Neural progenitor cell (in vitro differentiated cells): ENCODE measurements around the gene NUBPL. TPM values are rescaled to one million over a fixed set of nuclear protein-coding genes. Genes with fewer than 3 reads are reported as not detected.
"Not testable (repeated sequence)": the region's sequence is repeated elsewhere in the genome, so short reads cannot be mapped to it uniquely, and the experiment has no call there.

ENCODE experiments used
- DNase-seq: peaks from one replicate; pipeline ENCODE4 v3.0.0-alpha.2; 2016; ENCODE audit warnings: low spot score
- H2AFZ ChIP-seq: fragments of 200-600 bp; sonication (generic); replicated peaks from 2 replicates; pipeline ENCODE4 v1.6.1; 2016; ENCODE audit warnings: antibody characterized with exemption
- H3F3A ChIP-seq: fragments of 200-600 bp; sonication (generic); 2 replicates; pipeline ENCODE4 v1.6.1; 2016; ENCODE audit warnings: antibody characterized with exemption, low read depth
- H3K27ac ChIP-seq: fragments of 200-600 bp; sonication (generic); 2 replicates; pipeline ENCODE4 v1.5.1; 2016; ENCODE audit warnings: mild to moderate bottlenecking
- H3K27me3 ChIP-seq: fragments of 200-600 bp; sonication (generic); 2 replicates; pipeline ENCODE4 v1.6.1; 2016; ENCODE audit warnings: mild to moderate bottlenecking, moderate library complexity
- H3K36me3 ChIP-seq: fragments of 200-600 bp; sonication (generic); 2 replicates; pipeline ENCODE4 v1.5.1; 2016
- H3K4me1 ChIP-seq: fragments of 200-600 bp; sonication (generic); 2 replicates; pipeline ENCODE4 v1.6.1; 2016; ENCODE audit warnings: mixed run types
- H3K4me2 ChIP-seq: fragments of 200-600 bp; sonication (generic); 2 replicates; pipeline ENCODE4 v1.6.1; 2016
- H3K4me3 ChIP-seq: fragments of 200-600 bp; sonication (generic); 2 replicates; pipeline ENCODE4 v1.5.1; 2016
- H3K79me2 ChIP-seq: fragments of 200-600 bp; sonication (generic); 2 replicates; pipeline ENCODE4 v1.6.1; 2016; ENCODE audit warnings: low read depth
- H3K9ac ChIP-seq: fragments of 200-600 bp; sonication (generic); 2 replicates; pipeline ENCODE4 v1.6.1; 2016
- H3K9me3 ChIP-seq: fragments of 200-600 bp; sonication (generic); 2 replicates; pipeline ENCODE4 v1.5.1; 2016; ENCODE audit warnings: low read depth
- H4K20me1 ChIP-seq: fragments of 200-600 bp; sonication (generic); 2 replicates; pipeline ENCODE4 v1.6.1; 2016; ENCODE audit warnings: low read depth
- H3K27ac Mint-ChIP-seq: 3 replicates; pipeline ENCODE4 v1.8.0; 2021; ENCODE audit warnings: mixed read lengths
- H3K27me3 Mint-ChIP-seq: 2 replicates; pipeline ENCODE4 v1.8.0; 2022; ENCODE audit warnings: low read depth, mild to moderate bottlenecking, inconsistent platforms, moderate library complexity, mixed read lengths; ENCODE audit not compliant: insufficient read depth
- H3K36me3 Mint-ChIP-seq: 3 replicates; pipeline ENCODE4 v1.8.0; 2021; ENCODE audit warnings: mixed read lengths
- H3K4me1 Mint-ChIP-seq: 3 replicates; pipeline ENCODE4 v1.8.0; 2021; ENCODE audit warnings: mixed read lengths
- H3K4me3 Mint-ChIP-seq: 3 replicates; pipeline ENCODE4 v1.8.0; 2021; ENCODE audit warnings: mild to moderate bottlenecking, moderate library complexity, mixed read lengths
- H3K9me3 Mint-ChIP-seq: 3 replicates; pipeline ENCODE4 v1.8.0; 2020; ENCODE audit warnings: mixed read lengths
- EZH2 ChIP-seq: fragments of 200-600 bp; sonication (generic); IDR thresholded peaks from 2 replicates; pipeline ENCODE4 v1.6.1; 2017; ENCODE audit warnings: antibody characterized with exemption, mild to moderate bottlenecking, moderate library complexity
- EZH2phosphoT487 ChIP-seq: fragments of 200-600 bp; sonication (generic); IDR thresholded peaks from 2 replicates; pipeline ENCODE4 v1.6.1; 2017; ENCODE audit warnings: antibody characterized with exemption
- total RNA-seq: library from RNA; depleted of rRNA; stranded (reverse); fragments of >200 nt; gene quantifications from 2 replicates; pipeline ENCODE4 v1.2.3, GENCODE V29; 2015; ENCODE audit warnings: low replicate concordance
- TF ChIP-seq, protein P1 (sequence below): fragments of 200-600 bp; sonication (generic); IDR thresholded peaks from 2 replicates; pipeline ENCODE4 v1.5.1; 2017; ENCODE audit warnings: antibody characterized with exemption, mild to moderate bottlenecking

The NUBPL gene
- total RNA-seq, 1 donor from 2014 or later, result 29.3 TPM

DNA sequence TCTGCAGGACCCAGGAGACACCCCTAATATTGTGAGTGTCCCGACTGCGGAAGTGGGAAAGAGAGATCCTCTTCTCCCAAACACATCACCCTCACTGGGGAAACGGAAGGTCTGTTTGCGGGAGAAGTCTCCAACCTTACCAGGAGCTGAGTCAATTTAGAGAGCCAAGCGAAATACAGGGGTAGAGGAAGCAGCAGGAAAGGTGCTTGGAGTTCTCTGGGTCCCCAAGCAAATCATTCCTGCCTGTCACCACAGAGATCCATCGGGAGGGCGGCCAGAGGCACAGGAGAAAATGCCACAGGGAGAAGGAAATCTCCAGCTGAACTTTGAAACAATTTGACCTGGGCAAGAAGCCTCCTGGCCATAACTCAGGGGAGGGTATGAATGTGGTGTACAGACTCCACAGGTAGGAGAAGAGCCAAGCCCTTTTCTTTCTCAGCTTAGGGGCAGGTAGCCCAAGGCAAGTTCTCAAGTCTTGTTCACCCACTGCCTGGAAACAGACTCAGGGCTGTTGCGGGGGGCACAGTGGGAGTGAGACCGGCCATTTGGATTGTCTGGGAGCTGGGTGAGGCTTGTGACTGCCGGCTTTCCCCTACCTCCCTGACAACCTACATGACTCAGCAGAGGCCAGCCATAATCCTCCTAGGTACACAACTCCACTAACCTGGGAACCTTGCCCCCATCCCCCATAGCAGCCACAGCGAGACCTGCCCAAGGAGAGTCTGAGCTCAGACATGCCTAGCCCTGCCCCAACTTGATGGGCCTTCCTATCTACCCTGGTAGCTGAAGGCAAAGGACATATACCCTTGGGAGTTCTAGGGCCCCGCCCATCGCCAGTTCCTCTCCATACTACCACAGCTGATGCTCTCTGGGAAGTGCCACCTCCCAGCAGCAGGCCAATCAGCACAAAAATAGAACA, 304.0 kb downstream of the NUBPL start:
- peaks cover 19% of the 10 kb centered on the region for H3K9me3 Mint-ChIP-seq
- no peaks in the 10 kb centered on the region for H3K36me3 ChIP-seq
- H3F3A ChIP-seq, result no peaks in the 10 kb centered on the region
- TF ChIP-seq, protein P1, sequence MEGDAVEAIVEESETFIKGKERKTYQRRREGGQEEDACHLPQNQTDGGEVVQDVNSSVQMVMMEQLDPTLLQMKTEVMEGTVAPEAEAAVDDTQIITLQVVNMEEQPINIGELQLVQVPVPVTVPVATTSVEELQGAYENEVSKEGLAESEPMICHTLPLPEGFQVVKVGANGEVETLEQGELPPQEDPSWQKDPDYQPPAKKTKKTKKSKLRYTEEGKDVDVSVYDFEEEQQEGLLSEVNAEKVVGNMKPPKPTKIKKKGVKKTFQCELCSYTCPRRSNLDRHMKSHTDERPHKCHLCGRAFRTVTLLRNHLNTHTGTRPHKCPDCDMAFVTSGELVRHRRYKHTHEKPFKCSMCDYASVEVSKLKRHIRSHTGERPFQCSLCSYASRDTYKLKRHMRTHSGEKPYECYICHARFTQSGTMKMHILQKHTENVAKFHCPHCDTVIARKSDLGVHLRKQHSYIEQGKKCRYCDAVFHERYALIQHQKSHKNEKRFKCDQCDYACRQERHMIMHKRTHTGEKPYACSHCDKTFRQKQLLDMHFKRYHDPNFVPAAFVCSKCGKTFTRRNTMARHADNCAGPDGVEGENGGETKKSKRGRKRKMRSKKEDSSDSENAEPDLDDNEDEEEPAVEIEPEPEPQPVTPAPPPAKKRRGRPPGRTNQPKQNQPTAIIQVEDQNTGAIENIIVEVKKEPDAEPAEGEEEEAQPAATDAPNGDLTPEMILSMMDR, result no peak
- TF ChIP-seq EZH2, result no peak
- TF ChIP-seq EZH2phosphoT487, result no peak
- H3K36me3 Mint-ChIP-seq, result peaks cover 2% of the 10 kb centered on the region
- no peak overlapping the region for H3K9ac ChIP-seq
- no peak overlapping the region for H3K4me2 ChIP-seq
- DNase-seq, result no peak
- H3K4me1 ChIP-seq, result no peaks in the 10 kb centered on the region
- no peak overlapping the region for H2AFZ ChIP-seq
- no peak overlapping the region for H3K4me3 ChIP-seq
- H3K27ac ChIP-seq, result no peak overlapping the region
- H3K9me3 ChIP-seq, result no peaks in the 10 kb centered on the region
- no peaks in the 10 kb centered on the region for H3K27me3 Mint-ChIP-seq
- H3K27ac Mint-ChIP-seq, result no peak overlapping the region
- H3K4me3 Mint-ChIP-seq, result no peak overlapping the region
- no peaks in the 10 kb centered on the region for H4K20me1 ChIP-seq
- H3K79me2 ChIP-seq, result no peaks in the 10 kb centered on the region
- H3K27me3 ChIP-seq, result no peaks in the 10 kb centered on the region
- H3K4me1 Mint-ChIP-seq, result no peaks in the 10 kb centered on the region

DNA sequence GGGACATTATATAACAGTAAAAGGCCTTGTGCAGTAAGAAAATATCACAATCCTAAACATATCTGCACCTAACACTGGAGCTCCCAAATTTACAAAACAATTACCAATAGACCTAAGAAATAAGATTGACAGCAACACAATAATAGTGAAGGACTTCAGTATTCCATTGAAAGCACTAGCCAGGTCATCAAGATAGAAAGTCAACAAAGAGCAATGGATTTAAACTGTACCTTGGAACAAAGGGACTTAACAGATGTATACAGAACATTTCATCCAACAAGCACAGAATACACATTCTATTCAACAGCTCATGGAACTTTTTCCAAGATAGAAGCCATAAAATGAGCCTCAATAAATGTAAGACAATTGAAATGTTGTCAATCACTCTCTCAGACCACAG, 306.4 kb downstream of the NUBPL start:
- Mint-ChIP-seq H3K9me3 (peaks cover 21% of the 10 kb centered on the region), H3K4me1 (no peaks in the 10 kb centered on the region), H3K27me3 (no peaks in the 10 kb centered on the region), H3K27ac (no peak overlapping the region), H3K4me3 (no peak overlapping the region), H3K36me3 (peaks cover 2% of the 10 kb centered on the region)
- Histone ChIP-seq H3K4me2 (no peak overlapping the region), H3K27me3 (no peaks in the 10 kb centered on the region), H3K27ac (no peak overlapping the region), H3K9me3 (no peaks in the 10 kb centered on the region), H3K79me2 (no peaks in the 10 kb centered on the region), H3F3A (no peaks in the 10 kb centered on the region), H4K20me1 (no peaks in the 10 kb centered on the region), H3K4me1 (no peaks in the 10 kb centered on the region), H3K9ac (no peak overlapping the region), H3K36me3 (no peaks in the 10 kb centered on the region), H2AFZ (no peak overlapping the region), H3K4me3 (no peak overlapping the region)
- no peak for DNase-seq
- TF ChIP-seq, protein P1, result no peak
- TF ChIP-seq EZH2phosphoT487, result no peak
- TF ChIP-seq EZH2, result no peak

DNA sequence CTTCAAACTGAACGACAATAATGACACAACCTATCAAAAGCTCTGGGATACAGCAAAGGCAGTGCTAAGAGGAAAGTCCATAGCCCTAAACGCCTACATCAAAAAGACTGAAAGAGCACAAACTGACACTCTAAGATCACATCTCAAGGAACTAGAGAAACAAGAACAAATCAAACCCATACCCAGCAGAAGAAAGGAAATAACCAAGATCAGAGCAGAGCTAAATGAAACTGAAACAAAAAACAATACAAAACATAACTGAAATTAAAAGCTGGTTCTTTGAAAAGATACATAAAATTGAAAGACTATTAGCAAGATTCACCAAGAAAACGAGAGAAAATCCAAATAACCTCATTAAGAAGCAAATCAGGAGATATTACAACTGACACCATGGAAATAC, 306.9 kb downstream of the NUBPL start:
- H3K4me3 Mint-ChIP-seq, H3K27ac Mint-ChIP-seq, H3K36me3 Mint-ChIP-seq, H3K27me3 Mint-ChIP-seq, H3K36me3 ChIP-seq, H3K4me3 ChIP-seq, H3K27ac ChIP-seq, H3K4me2 ChIP-seq, H3K9me3 ChIP-seq, H2AFZ ChIP-seq, H3K79me2 ChIP-seq, DNase-seq, H3K4me1 ChIP-seq, H4K20me1 ChIP-seq, H3K27me3 ChIP-seq, H3K9ac ChIP-seq, H3K4me1 Mint-ChIP-seq, H3F3A ChIP-seq: not testable (repeated sequence)
- peaks cover 21% of the 10 kb centered on the region for H3K9me3 Mint-ChIP-seq

DNA sequence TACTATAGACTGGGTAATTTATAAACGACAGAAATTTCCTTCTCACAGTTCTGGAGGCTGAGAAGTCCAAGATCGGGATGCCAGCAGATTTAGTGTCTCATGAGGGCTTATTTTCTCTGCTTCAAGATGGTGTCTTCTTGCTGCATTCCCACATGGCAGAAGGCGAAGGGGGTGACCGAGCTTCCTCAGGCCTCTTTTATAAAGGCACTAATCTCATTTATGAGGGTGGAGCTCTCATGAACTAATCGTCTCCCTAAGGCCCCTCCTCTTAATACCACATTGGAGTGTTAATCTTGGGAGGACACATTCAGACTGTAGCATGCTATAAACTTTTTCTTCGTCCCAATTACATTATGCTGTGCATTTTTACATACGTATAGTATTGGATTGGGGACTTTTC, 315.5 kb downstream of the NUBPL start:
- no peaks in the 10 kb centered on the region for H3K36me3 Mint-ChIP-seq
- peaks cover 13% of the 10 kb centered on the region for H3K4me1 Mint-ChIP-seq
- H3F3A ChIP-seq, result no peaks in the 10 kb centered on the region
- no peak for TF ChIP-seq EZH2phosphoT487
- TF ChIP-seq, protein P1, result no peak
- TF ChIP-seq EZH2, result no peak
- H3K9me3 ChIP-seq, result no peaks in the 10 kb centered on the region
- no peak overlapping the region for H3K4me3 ChIP-seq
- H3K79me2 ChIP-seq, result no peaks in the 10 kb centered on the region
- H2AFZ ChIP-seq, result no peak overlapping the region
- peaks cover 4% of the 10 kb centered on the region for H3K9me3 Mint-ChIP-seq
- no peaks in the 10 kb centered on the region for H3K27me3 ChIP-seq
- H3K27ac Mint-ChIP-seq, result no peak overlapping the region
- no peaks in the 10 kb centered on the region for H3K27me3 Mint-ChIP-seq
- H3K4me1 ChIP-seq, result no peaks in the 10 kb centered on the region
- no peak for DNase-seq
- H3K36me3 ChIP-seq, result no peaks in the 10 kb centered on the region
- no peaks in the 10 kb centered on the region for H4K20me1 ChIP-seq
- H3K9ac ChIP-seq, result no peak overlapping the region
- no peak overlapping the region for H3K4me3 Mint-ChIP-seq
- no peak overlapping the region for H3K4me2 ChIP-seq
- H3K27ac ChIP-seq, result no peak overlapping the region
